HG03469 (cell line): ENCODE results near the gene FAM193B.
"Not testable (repeated sequence)": the region's sequence is repeated elsewhere in the genome, so short reads cannot be mapped to it uniquely, and the experiment has no call there.

Experiments
- ATAC-seq: cut with Tn5 transposase; IDR thresholded peaks from one replicate; pipeline ENCODE4 v1.9.1; 2021; ENCODE audit warnings: mild to moderate bottlenecking, moderate library complexity, moderate number of reproducible peaks; ENCODE audit not compliant: unreplicated experiment

Gene FAM193B

GRCh38 chr5:177538876-177539275 lies 15.5 kb downstream of the FAM193B start:
- ATAC-seq, result no peak

- ATAC-seq, result no peak
Measured at GRCh38 chr5:177537389-177538361, 16.7 kb downstream of the FAM193B start.

GRCh38 chr5:177536386-177536785 lies 18.0 kb downstream of the FAM193B start:
- ATAC-seq, result no peak

- ATAC-seq, result no peak
Measured at GRCh38 chr5:177535125-177535524, 19.2 kb downstream of the FAM193B start.

- ATAC-seq, result not testable (repeated sequence)
Measured at GRCh38 chr5:177534433-177534832, 19.9 kb downstream of the FAM193B start.

- ATAC-seq, result no peak
Measured at GRCh38 chr5:177531209-177531940, 23.0 kb downstream of the FAM193B start.

GRCh38 chr5:177530638-177531037 lies 23.7 kb downstream of the FAM193B start:
- no peak for ATAC-seq

GRCh38 chr5:177529247-177530203 lies 24.8 kb downstream of the FAM193B start:
- ATAC-seq, result no peak

GRCh38 chr5:177528631-177529030 lies 25.7 kb downstream of the FAM193B start:
- ATAC-seq, result no peak

GRCh38 chr5:177527595-177527994 lies 26.8 kb downstream of the FAM193B start:
- ATAC-seq, result no peak

- no peak for ATAC-seq
Measured at GRCh38 chr5:177526791-177527190, 27.6 kb downstream of the FAM193B start.

- ATAC-seq, result no peak
Measured at GRCh38 chr5:177526191-177526590, 28.2 kb downstream of the FAM193B start.

GRCh38 chr5:177524941-177525655 lies 29.3 kb downstream of the FAM193B start:
- ATAC-seq, result no peak

- no peak for ATAC-seq
Measured at GRCh38 chr5:177524539-177524900, 29.8 kb downstream of the FAM193B start.

- ATAC-seq, result no peak
Measured at GRCh38 chr5:177523711-177524538, 30.4 kb downstream of the FAM193B start.

GRCh38 chr5:177520916-177521513 lies 33.3 kb downstream of the FAM193B start:
- no peak for ATAC-seq

GRCh38 chr5:177520271-177520670 lies 34.1 kb downstream of the FAM193B start:
- ATAC-seq, result no peak

GRCh38 chr5:177519463-177520235 lies 34.7 kb downstream of the FAM193B start:
- ATAC-seq, result no peak
